C4-2B (cell line): Measurements from ENCODE around the gene FAM221B.

Experiments
- H3K27ac ChIP-seq: fragments of 450-650 bp; 2 replicates; pipeline ENCODE4 v1.5.1; 2017
- CTCF ChIP-seq: fragments of 450-650 bp; conservative IDR thresholded peaks from 2 replicates; pipeline ENCODE4 v1.5.1; 2017; ENCODE audit warnings: mild to moderate bottlenecking
- ZFX ChIP-seq: fragments of 450-650 bp; IDR thresholded peaks from 2 replicates; pipeline ENCODE4 v1.6.1; 2017

FAM221B gene

DNA sequence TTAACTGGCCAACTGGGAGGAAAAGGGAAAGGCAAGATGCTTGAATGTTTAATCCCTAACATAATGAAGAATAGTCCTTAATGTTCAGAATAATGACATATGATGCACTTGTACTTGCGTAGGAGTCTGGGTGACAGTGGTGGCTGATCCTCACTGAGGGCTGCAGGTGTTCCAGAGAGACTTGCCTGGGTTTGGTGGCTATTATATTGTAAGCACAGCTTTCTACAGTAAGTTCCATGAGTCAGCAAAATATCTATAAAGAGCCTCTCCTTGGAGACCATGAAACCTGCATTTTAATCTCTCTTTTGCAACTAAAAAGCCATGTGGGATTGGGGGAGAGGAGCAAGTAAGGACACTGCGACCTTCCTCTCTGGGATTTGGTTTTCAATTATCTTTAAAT, 39.0 kb downstream of the FAM221B start:
- H3K27ac ChIP-seq: no peak overlapping the region
- no peak for TF ChIP-seq ZFX
- TF ChIP-seq CTCF: no peak

- TF ChIP-seq CTCF: no peak
- TF ChIP-seq ZFX: no peak
- H3K27ac ChIP-seq: no peak overlapping the region
Observed at GRCh38 chr9:35783418-35783817, 45.1 kb downstream of the FAM221B start.

- no peak overlapping the region for H3K27ac ChIP-seq
Observed at GRCh38 chr9:35781066-35781465, 47.5 kb downstream of the FAM221B start.

GRCh38 chr9:35778496-35778895, 50.0 kb downstream of the FAM221B start:
- no peak overlapping the region for H3K27ac ChIP-seq
- TF ChIP-seq ZFX (no peak), CTCF (no peak)

More at GRCh38 chr9:35781066-35781465, 47.5 kb downstream of the FAM221B start:
- TF ChIP-seq ZFX (no peak), CTCF (no peak)

DNA sequence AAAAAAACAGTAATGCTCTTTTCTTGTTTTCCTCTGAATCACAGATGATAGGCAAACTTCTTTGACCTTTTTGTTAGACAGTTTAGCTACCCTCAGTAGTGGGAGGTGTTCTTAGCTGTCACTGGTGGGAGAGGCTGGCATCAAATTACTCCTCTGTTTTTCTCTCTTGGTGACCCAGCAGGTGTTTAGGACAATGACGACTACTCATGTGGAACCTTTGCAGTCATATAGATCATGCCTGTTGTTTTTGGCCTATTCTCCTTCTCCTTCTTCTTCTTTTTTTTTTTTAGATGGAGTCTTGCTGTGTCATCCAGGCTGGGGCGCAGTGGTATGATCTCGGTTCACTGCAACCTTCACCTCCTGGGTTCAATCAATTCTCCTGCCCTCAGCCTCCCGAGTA, 52.5 kb downstream of the FAM221B start:
- TF ChIP-seq CTCF: no peak
- no peak for TF ChIP-seq ZFX
- H3K27ac ChIP-seq: no peak overlapping the region

- H3K27ac ChIP-seq: no peak overlapping the region
- TF ChIP-seq CTCF (no peak), ZFX (no peak)
Observed at GRCh38 chr9:35774907-35775635, 53.5 kb downstream of the FAM221B start.

DNA sequence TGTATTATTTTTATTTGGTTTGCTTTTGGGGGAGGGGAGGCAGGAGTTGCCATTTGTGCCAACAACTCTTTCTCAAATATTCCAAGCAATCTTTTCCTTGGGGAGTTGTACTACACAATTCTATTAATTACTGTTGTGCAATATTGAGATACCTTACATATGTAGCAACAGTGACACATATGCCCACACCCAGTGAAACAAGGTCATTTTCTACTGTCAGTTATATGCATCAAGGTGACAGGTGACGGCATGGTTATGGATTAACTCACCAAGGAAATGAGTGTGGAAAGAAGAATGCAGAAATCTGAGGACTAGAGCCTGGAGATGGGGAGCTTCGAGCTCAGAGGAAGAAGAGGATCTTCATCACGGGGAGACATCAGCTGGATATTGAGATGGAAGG, 56.6 kb downstream of the FAM221B start:
- peak overlapping the region; percentile 57 for H3K27ac ChIP-seq
- TF ChIP-seq ZFX (no peak), CTCF (no peak)
